ENCODE results near the gene HOXC11.

The HOXC11 gene

GRCh38 chr12:54020591-54021405, 47.9 kb downstream of the HOXC11 start:
- TF ChIP-seq, protein P1, sequence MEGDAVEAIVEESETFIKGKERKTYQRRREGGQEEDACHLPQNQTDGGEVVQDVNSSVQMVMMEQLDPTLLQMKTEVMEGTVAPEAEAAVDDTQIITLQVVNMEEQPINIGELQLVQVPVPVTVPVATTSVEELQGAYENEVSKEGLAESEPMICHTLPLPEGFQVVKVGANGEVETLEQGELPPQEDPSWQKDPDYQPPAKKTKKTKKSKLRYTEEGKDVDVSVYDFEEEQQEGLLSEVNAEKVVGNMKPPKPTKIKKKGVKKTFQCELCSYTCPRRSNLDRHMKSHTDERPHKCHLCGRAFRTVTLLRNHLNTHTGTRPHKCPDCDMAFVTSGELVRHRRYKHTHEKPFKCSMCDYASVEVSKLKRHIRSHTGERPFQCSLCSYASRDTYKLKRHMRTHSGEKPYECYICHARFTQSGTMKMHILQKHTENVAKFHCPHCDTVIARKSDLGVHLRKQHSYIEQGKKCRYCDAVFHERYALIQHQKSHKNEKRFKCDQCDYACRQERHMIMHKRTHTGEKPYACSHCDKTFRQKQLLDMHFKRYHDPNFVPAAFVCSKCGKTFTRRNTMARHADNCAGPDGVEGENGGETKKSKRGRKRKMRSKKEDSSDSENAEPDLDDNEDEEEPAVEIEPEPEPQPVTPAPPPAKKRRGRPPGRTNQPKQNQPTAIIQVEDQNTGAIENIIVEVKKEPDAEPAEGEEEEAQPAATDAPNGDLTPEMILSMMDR (IDR thresholded peaks at IDR 0.05; ENCODE audit: borderline replicate concordance, control extremely low read depth, extremely low read depth, insufficient read depth, missing control alignments), result no peak
- DNase-seq (ENCODE audit: low spot score), result no peak
- in situ Hi-C loops (cut with MboI; ENCODE audit: low sequenced_read_pairs, unreplicated experiment), result loop anchor here (10.0 kb wide), 1 partner anchor 174 kb away; no protein-coding TSS in a partner anchor

- TF ChIP-seq, protein P1 (IDR thresholded peaks at IDR 0.05; ENCODE audit: borderline replicate concordance, control extremely low read depth, extremely low read depth, insufficient read depth, missing control alignments), result peak; percentile 46
- peak; percentile 68 for DNase-seq (ENCODE audit: low spot score)
- in situ Hi-C loops (cut with MboI; ENCODE audit: low sequenced_read_pairs, unreplicated experiment), result loop anchor here (10.0 kb wide), 1 partner anchor 173 kb away; no protein-coding TSS in a partner anchor
These were observed 48.6 kb downstream of the HOXC11 start for GRCh38 chr12:54021432-54022013.

DNA sequence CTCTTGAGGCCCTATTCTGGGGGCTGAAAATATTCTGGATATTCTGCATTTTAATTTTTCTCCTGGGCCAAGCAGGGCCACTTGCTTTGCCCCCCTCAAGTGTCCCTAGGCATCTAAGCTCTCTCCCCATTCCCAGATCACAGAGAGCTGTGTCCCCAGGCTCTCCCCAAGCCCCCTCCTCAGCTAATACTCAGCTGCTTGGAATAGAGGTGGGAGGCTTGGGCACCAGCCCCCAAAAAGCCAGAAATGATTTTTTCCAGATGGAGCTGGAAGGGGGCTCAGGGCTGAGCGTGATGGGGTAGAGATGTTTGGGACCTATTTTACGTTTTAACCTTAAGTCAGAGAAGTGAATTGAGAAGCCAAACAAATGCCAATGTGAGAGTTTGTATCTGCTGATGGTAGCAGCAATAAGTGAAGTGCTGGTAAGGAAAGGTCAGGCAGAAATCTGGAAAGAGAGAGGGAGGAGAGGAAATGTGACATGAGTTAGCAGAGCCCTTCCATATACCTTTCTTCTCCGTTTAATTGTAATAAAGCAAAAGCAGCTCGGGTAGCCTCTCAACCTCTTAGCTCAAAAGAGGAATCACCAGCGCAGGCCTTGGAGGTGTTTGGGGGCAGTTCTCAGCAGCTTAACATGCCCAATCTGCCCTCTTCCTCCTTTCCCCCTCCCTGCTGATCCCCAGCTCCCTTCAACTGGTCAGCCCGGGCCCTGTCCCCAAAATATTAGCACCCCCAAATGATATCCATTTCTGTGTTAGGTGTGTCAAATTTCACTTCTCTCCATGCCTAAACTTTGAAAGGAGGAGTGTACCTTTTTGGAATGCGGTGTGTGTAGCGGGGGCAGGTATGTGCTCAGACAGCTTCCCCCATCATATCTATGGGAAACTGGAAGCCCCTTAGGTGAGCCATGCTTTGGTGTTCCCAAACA, 50.3 kb downstream of the HOXC11 start:
- in situ Hi-C loops (cut with MboI; ENCODE audit: low sequenced_read_pairs, unreplicated experiment), result loop anchor here (10.0 kb wide), 1 partner anchor 172 kb away; no protein-coding TSS in a partner anchor
- TF ChIP-seq, protein P1 (IDR thresholded peaks at IDR 0.05; ENCODE audit: borderline replicate concordance, control extremely low read depth, extremely low read depth, insufficient read depth, missing control alignments), result no peak
- DNase-seq (ENCODE audit: low spot score), result no peak

GRCh38 chr12:54024127-54024526, 51.2 kb downstream of the HOXC11 start:
- in situ Hi-C loops (cut with MboI; ENCODE audit: low sequenced_read_pairs, unreplicated experiment), result loop anchor here (10.0 kb wide), 1 partner anchor 171 kb away; no protein-coding TSS in a partner anchor
- DNase-seq (ENCODE audit: low spot score), result no peak
- TF ChIP-seq, protein P1 (IDR thresholded peaks at IDR 0.05; ENCODE audit: borderline replicate concordance, control extremely low read depth, extremely low read depth, insufficient read depth, missing control alignments), result no peak

DNA sequence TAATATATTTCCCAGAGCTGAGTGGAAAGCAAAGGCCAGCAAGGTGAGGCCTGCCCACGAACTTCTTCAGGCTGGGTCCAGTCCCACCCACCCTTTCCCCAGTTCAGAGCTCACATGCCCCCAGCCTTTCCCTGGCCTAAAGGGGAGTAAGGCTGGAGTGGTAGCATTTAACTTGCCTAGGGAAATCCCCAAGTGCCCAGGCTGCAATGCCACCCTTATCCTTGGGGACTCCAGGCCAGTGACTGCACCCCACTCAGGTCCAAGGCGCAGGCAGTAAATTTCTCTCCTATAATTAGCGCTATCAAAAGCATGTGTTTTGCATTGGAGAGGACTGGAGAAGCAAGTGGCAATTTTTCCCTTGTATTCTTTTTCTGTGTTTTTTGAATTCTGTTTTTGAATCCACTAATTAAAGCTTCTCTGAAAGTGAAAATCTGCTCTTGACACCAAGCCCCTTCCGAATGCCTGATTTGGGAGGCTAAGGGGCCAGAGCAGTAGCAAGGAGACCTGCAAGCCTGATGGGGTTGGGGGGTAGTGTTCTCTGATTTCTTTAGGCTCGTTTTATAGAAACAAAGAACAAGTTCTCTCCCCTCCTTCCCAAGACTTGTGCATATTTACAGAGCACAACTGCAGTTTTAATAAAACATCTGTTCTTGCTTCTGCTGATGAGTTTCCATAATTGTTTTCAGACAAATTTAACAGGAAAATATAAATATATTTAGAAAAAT, 51.8 kb downstream of the HOXC11 start:
- TF ChIP-seq, protein P1 (IDR thresholded peaks at IDR 0.05; ENCODE audit: borderline replicate concordance, control extremely low read depth, extremely low read depth, insufficient read depth, missing control alignments), result no peak
- in situ Hi-C loops (cut with MboI; ENCODE audit: low sequenced_read_pairs, unreplicated experiment), result loop anchor here (10.0 kb wide), 1 partner anchor 170 kb away; no protein-coding TSS in a partner anchor
- DNase-seq (ENCODE audit: low spot score), result no peak

All from GM13976 (cell line).